Natural killer cell (primary cell): ENCODE results near the gene VEGFC. TPM values are rescaled to one million over a fixed set of nuclear protein-coding genes. Genes with fewer than 3 reads are reported as not detected.

Source experiments
- ATAC-seq, 3 donors: fragments of 150-1000 bp in 2 of 3; fragments of 200-7000 bp in 1 of 3; cut with Tn5 transposase; 1 replicate in 1 of 3; 2 replicates in 2 of 3; pipeline ENCODE4 v1.10.0; 2021; ENCODE audit warnings: mild to moderate bottlenecking in 2 of 3, moderate library complexity in 2 of 3
- DNase-seq, 2 donors: peaks; one replicate each; pipeline versions ENCODE4 v3.0.0 to v3.0.0-alpha.2; 2013 to 2021; ENCODE audit warnings: mixed read lengths in 1 of 2
- H3K27ac ChIP-seq: one replicate; pipeline ENCODE4 v1.5.1; 2013; ENCODE audit warnings: mild to moderate bottlenecking, low read length
- H3K27me3 ChIP-seq: one replicate; pipeline ENCODE4 v1.6.1; 2013; ENCODE audit warnings: low read length; ENCODE audit not compliant: control insufficient read depth, insufficient read depth
- H3K36me3 ChIP-seq: one replicate; pipeline ENCODE4 v1.6.1; 2013; ENCODE audit warnings: low read length; ENCODE audit not compliant: control insufficient read depth, insufficient read depth
- H3K4me1 ChIP-seq: one replicate; pipeline ENCODE4 v1.6.1; 2013; ENCODE audit warnings: low read length; ENCODE audit not compliant: control insufficient read depth, insufficient read depth
- H3K4me3 ChIP-seq: one replicate; pipeline ENCODE4 v1.5.1; 2013; ENCODE audit warnings: low read length
- H3K9me3 ChIP-seq: one replicate; pipeline ENCODE4 v1.6.1; 2013; ENCODE audit warnings: low read length; ENCODE audit not compliant: control insufficient read depth, insufficient read depth
- H3K27ac Mint-ChIP-seq, 2 donors: one replicate each; pipeline ENCODE4 v1.8.0; 2022; ENCODE audit warnings: mild to moderate bottlenecking in 2 of 2, mixed read lengths in 2 of 2, moderate library complexity in 1 of 2
- H3K27me3 Mint-ChIP-seq, 2 donors: one replicate each; pipeline ENCODE4 v1.8.0; 2022; ENCODE audit warnings: low read depth in 2 of 2, mixed read lengths in 2 of 2
- H3K36me3 Mint-ChIP-seq: one replicate; pipeline ENCODE4 v1.8.0; 2022; ENCODE audit warnings: mixed read lengths
- H3K4me1 Mint-ChIP-seq, 2 donors: one replicate each; pipeline ENCODE4 v1.8.0; 2022; ENCODE audit warnings: mixed read lengths in 2 of 2
- H3K4me3 Mint-ChIP-seq: one replicate; pipeline ENCODE4 v1.8.0; 2022; ENCODE audit warnings: mild to moderate bottlenecking, moderate library complexity, mixed read lengths
- H3K9me3 Mint-ChIP-seq, 2 donors: one replicate each; pipeline ENCODE4 v1.8.0; 2022; ENCODE audit warnings: mixed read lengths in 2 of 2
- CTCF ChIP-seq: fragments of 200-600 bp; IDR thresholded peaks from one replicate; pipeline ENCODE4 v1.8.0; 2022; ENCODE audit warnings: antibody characterized with exemption
- whole genome bisulfite sequencing: methylation state at CpG from one replicate; pipeline ENCODE4 v1.1.7; 2013; ENCODE audit warnings: missing lambda C conversion rate; ENCODE audit not compliant: insufficient coverage; 5-methylcytosine and 5-hydroxymethylcytosine counted together
- intact Hi-C: fragments of 100-400 bp; cut with micrococcal nuclease; formaldehyde crosslinking; loops from one replicate; pipeline ENCODE4 v1.14.2; 2022
- total RNA-seq, 4 donors: library from RNA; stranded (reverse); fragments of 120-200 nt in 1 of 4; gene quantifications; one replicate each; pipeline versions ENCODE4 v1.2.3 to v1.2.4, GENCODE V29; 2013 to 2022

The VEGFC gene
- total RNA-seq, 3 donors from 2014 or later (not counting 1 experiment from before 2014, with no cell fraction given): not detected

- no peaks in the 10 kb centered on the region for H3K4me1 Mint-ChIP-seq
- Histone ChIP-seq H3K9me3 (no peaks in the 10 kb centered on the region), H3K27ac (no peak overlapping the region), H3K4me3 (no peak overlapping the region), H3K36me3 (no peaks in the 10 kb centered on the region), H3K27me3 (no peaks in the 10 kb centered on the region), H3K4me1 (no peaks in the 10 kb centered on the region)
- no peak overlapping the region for H3K4me3 Mint-ChIP-seq
- peaks cover 3 to 6% of the 10 kb centered on the region in 2 donors for H3K9me3 Mint-ChIP-seq
- DNase-seq (no peak), ATAC-seq (no peak)
- no peaks in the 10 kb centered on the region for H3K27me3 Mint-ChIP-seq
- TF ChIP-seq CTCF: no peak
- H3K27ac Mint-ChIP-seq: no peak overlapping the region
- intact Hi-C loops: no loop called here
- H3K36me3 Mint-ChIP-seq: no peaks in the 10 kb centered on the region
- 86% methylated on average over 4 of the region's 4 CpGs for WGBS
Observed at GRCh38 chr4:176779421-176779820, 13.3 kb downstream of the VEGFC start.

- no peaks in the 10 kb centered on the region for H3K36me3 ChIP-seq
- Mint-ChIP-seq H3K36me3 (no peaks in the 10 kb centered on the region), H3K27me3 (no peaks in the 10 kb centered on the region), H3K9me3 (peaks cover 3 to 6% of the 10 kb centered on the region in 2 donors), H3K27ac (no peak overlapping the region), H3K4me1 (no peaks in the 10 kb centered on the region), H3K4me3 (no peak overlapping the region)
- no peaks in the 10 kb centered on the region for H3K27me3 ChIP-seq
- 80% methylated on average over 3 of the region's 4 CpGs for WGBS
- ATAC-seq (no peak), DNase-seq (no peak)
- intact Hi-C loops: no loop called here
- no peaks in the 10 kb centered on the region for H3K9me3 ChIP-seq
- TF ChIP-seq CTCF: no peak
- H3K4me3 ChIP-seq: no peak overlapping the region
- no peak overlapping the region for H3K27ac ChIP-seq
- H3K4me1 ChIP-seq: no peaks in the 10 kb centered on the region
Observed at GRCh38 chr4:176778491-176778890, 14.2 kb downstream of the VEGFC start.

DNA sequence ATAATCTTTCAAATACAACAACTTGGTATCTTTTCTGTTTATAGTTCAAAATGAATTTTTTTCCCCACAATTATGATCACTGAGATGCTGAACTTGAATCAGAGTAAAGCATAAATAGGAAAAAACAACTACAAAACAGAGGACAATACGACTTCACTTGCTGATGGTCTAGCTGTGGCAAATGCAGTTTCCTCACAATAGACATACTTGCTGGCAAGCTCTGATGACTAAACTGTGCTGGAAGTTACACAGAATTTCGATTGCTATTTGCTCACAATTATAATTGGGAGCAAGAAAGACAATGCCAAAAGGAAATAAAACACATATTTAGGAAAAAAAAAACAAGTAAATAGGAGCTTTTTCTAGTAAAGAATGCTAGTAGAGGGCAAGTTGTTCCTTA is 14.7 kb downstream of the VEGFC start:
- no peaks in the 10 kb centered on the region for H3K9me3 ChIP-seq
- H3K4me3 ChIP-seq: no peak overlapping the region
- Mint-ChIP-seq H3K27me3 (no peaks in the 10 kb centered on the region), H3K9me3 (peaks cover 3 to 6% of the 10 kb centered on the region in 2 donors), H3K36me3 (no peaks in the 10 kb centered on the region), H3K4me1 (no peaks in the 10 kb centered on the region), H3K4me3 (no peak overlapping the region), H3K27ac (no peak overlapping the region)
- ATAC-seq (no peak), DNase-seq (no peak)
- intact Hi-C loops: no loop called here
- WGBS: 33% methylated on average over 2 of the region's 2 CpGs
- no peak overlapping the region for H3K27ac ChIP-seq
- no peaks in the 10 kb centered on the region for H3K27me3 ChIP-seq
- H3K36me3 ChIP-seq: no peaks in the 10 kb centered on the region
- H3K4me1 ChIP-seq: no peaks in the 10 kb centered on the region
- no peak for TF ChIP-seq CTCF

GRCh38 chr4:176775338-176775737 is 17.4 kb downstream of the VEGFC start:
- no peaks in the 10 kb centered on the region for H3K27me3 ChIP-seq
- ATAC-seq (no peak), DNase-seq (no peak)
- no peak overlapping the region for H3K27ac ChIP-seq
- Mint-ChIP-seq H3K27me3 (no peaks in the 10 kb centered on the region), H3K4me3 (no peak overlapping the region), H3K9me3 (peaks cover 3 to 8% of the 10 kb centered on the region in 2 donors), H3K4me1 (no peaks in the 10 kb centered on the region), H3K36me3 (no peaks in the 10 kb centered on the region), H3K27ac (no peak overlapping the region)
- no peaks in the 10 kb centered on the region for H3K9me3 ChIP-seq
- no peak overlapping the region for H3K4me3 ChIP-seq
- no peak for TF ChIP-seq CTCF
- H3K4me1 ChIP-seq: no peaks in the 10 kb centered on the region
- WGBS: no CpG with 5 or more reads among the region's 1 CpG
- no peaks in the 10 kb centered on the region for H3K36me3 ChIP-seq
- intact Hi-C loops: no loop called here
